DND-41 (cell line): Measurements from ENCODE around the gene NTRK1.

Experiments
- CTCF ChIP-seq: IDR thresholded peaks from 2 replicates; pipeline ENCODE4 v1.5.1; 2012; ENCODE audit warnings: borderline replicate concordance, low read length, moderate library complexity, mild to moderate bottlenecking; ENCODE audit not compliant: poor library complexity, severe bottlenecking; ENCODE audit errors: extremely low read depth
- EZH2 ChIP-seq: IDR thresholded peaks from 3 replicates; pipeline ENCODE4 v1.6.1; 2012; ENCODE audit warnings: borderline replicate concordance, low read depth, mild to moderate bottlenecking, moderate library complexity, low read length, inconsistent platforms; ENCODE audit not compliant: severe bottlenecking

GRCh38 chr1:156815307-156815826 lies 45.3 kb upstream of the NTRK1 start:
- no peak for TF ChIP-seq EZH2
- no peak for TF ChIP-seq CTCF
